GM12892 (cell line): ENCODE results near the gene CHSY3.

Experiments
- POLR2A ChIP-seq: IDR thresholded peaks from 2 replicates; pipeline ENCODE4 v1.6.1; 2011; ENCODE audit warnings: low read depth, low read length, control low read depth
- TAF1 ChIP-seq: IDR thresholded peaks from 2 replicates; pipeline ENCODE4 v1.6.1; 2011; ENCODE audit warnings: low read depth, mild to moderate bottlenecking, control low read depth, low read length, borderline replicate concordance

DNA sequence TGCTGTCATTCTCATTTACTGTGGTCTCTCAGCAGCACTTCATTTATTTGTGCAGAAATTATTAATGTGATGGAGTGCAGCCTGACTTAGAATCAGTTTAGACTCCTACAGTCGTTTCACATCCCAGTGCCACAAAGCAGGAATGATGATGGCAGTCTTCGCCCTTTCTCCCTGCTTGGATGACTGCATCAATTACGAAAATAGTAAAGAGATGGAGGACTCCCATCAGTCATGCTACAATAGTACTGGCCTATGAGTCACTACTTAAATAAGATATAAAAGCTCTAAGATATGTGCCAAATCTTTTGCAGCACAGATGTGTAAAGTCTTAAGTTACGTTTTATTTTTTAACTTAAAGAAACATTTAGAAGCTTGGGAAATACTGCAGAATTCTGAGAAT, 263.9 kb downstream of the CHSY3 start:
- TF ChIP-seq POLR2A (no peak), TAF1 (no peak)
